ENCODE data around the gene CTTNBP2.

The CTTNBP2 gene

DNA sequence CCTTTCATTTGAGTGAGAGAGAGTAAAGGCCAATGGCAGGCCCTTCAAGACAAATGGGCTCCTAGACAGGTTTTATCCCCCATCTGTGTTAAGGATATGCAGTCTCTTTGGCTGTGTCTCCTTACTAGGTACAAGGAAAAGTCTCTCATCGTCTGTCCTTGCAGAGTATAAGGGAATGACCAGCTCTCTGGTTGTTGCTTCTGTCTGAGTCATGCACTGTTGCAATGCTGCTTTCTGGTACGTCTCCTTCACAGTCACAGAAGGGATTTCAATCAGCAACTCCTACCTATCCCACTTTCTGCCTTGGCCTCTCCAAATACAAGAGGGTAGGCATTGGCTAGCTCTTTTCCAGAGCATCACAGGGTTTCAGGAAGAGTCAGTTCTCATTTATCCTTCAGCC is 48.1 kb downstream of the CTTNBP2 start:
- no peak for DNase-seq (ENCODE audit: insufficient read length, low spot score)
- no peak for FAIRE-seq

DNA sequence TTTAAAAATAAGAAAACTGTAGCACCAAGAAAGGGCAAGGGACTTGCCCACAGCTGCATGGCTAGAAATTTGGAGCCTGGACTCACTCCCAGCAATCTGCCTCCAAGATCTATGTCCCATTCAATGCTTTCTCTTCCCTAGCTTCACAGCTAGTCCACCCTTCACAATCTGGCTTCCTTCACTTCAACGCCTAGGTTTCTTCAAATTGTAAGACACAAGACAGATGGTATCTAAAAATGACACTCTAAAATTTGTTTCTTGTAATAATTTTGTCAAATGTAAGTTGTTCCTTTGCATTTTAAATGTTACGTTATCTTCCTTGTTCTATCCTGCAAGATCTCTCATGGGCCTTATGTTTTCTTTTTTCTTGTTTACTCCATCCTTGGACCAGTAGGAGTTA is 48.6 kb downstream of the CTTNBP2 start:
- DNase-seq (ENCODE audit: insufficient read length, low spot score) (no peak), FAIRE-seq (no peak)

GRCh38 chr7:117819558-117819957 is 53.7 kb downstream of the CTTNBP2 start:
- no peak for DNase-seq (ENCODE audit: insufficient read length, low spot score)
- no peak for FAIRE-seq

DNA sequence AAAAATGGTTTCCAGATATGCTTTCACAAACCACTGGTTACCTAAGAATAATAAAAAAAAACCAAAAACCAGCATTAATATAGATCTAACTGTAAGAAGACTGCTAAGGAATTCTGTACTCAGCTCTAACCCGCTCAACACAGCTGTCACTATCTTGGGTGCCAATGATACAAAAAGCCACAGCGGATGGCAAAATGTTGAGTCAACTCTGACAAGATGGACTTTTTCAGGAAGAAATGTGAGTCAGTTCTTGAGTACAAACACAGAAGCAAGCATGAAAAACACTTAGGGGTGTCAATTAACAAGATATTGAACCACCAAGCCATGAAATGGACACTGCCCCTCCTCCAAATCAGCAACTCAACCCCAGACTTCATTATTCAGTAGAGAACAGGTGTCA is 55.0 kb downstream of the CTTNBP2 start:
- DNase-seq (ENCODE audit: insufficient read length, low spot score), result no peak
- no peak for FAIRE-seq

DNA sequence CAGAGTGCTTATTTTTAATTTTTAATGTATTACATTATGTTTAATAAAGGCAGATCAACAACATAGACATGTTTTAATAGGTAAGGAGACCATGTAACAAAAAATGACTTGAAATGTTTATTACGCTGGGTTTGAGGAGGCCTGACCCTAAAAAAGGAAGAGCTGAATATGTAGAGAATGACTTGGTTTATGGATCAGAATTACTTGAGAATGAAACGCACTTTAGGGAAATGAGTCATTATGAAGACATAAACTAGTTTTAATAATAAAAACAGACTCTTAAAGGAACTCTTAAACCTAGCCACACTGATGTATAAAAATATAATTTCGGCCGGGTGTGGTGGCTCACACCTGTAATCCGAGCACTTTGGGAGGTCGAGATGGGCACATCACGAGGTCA is 56.5 kb downstream of the CTTNBP2 start:
- DNase-seq (ENCODE audit: insufficient read length, low spot score) (no peak), FAIRE-seq (no peak)

GRCh38 chr7:117811696-117812095 is 61.5 kb downstream of the CTTNBP2 start:
- DNase-seq (ENCODE audit: insufficient read length, low spot score) (no peak), FAIRE-seq (no peak)

DNA sequence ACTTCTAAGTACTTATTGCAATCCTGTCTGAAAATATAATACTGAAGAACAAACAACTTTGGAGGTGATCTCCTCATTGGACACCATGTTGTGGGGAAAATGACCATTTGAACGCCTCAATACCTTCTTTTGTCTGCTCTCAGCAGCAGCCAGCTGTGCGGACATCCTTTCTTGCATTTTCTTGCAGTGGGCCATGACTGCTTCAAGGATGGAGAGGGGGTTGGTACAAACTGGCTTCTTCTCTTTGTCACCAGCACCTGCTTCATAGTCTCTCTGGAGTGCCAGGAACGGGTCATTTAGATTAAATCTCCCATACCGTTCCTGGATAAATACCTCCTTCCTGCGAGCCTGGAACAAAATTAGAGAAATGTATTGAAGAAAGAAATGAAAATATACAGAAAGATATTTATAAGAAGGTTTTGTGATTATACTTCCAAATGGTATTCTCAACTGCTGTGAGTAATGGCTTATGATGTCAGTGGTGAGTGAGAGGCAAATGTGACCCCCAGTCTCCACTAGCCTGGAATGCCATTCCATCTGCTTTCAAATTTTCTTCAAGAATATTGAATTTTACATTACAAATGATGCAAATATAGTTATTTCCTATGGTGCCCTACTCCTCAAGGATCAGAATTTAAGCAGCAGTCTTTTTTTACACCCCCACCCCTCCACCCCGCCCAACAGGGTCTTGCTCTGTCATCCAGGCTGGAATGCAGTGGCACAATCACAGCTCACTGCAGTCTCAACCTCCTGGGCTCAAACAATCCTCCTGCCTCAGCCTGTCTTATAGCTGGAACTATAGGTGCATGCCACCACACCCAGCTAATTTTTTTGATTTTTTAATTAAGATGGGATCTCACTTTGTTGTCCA is 62.4 kb downstream of the CTTNBP2 start:
- FAIRE-seq, result no peak
- DNase-seq (ENCODE audit: insufficient read length, low spot score), result no peak

DNA sequence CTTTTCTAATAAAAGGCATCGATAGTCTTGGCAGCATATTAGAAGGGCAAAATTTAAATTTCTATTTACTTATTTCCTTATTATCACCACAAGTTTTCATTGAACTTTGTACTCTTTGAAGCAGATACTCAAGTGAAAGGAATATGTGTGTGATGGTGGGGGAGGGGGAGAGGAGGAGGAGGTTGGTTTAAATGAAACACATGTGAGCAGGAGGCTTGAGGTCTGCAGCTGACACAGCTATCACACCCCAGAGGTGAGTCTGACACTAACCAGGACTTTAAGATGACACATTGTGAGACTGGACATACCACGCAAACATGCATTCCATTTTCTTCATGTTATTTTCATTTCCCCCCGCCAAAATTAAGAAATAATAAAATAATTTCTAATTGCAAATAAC is 63.3 kb downstream of the CTTNBP2 start:
- DNase-seq (ENCODE audit: insufficient read length, low spot score) (no peak), FAIRE-seq (no peak)

- DNase-seq (ENCODE audit: insufficient read length, low spot score), result no peak
- no peak for FAIRE-seq
Measured at GRCh38 chr7:117808910-117809705, 64.1 kb downstream of the CTTNBP2 start.

- FAIRE-seq (no peak), DNase-seq (ENCODE audit: insufficient read length, low spot score) (no peak)
Measured at GRCh38 chr7:117808341-117808757, 64.9 kb downstream of the CTTNBP2 start.

GRCh38 chr7:117807676-117808075 is 65.6 kb downstream of the CTTNBP2 start:
- FAIRE-seq (no peak), DNase-seq (ENCODE audit: insufficient read length, low spot score) (no peak)

DNA sequence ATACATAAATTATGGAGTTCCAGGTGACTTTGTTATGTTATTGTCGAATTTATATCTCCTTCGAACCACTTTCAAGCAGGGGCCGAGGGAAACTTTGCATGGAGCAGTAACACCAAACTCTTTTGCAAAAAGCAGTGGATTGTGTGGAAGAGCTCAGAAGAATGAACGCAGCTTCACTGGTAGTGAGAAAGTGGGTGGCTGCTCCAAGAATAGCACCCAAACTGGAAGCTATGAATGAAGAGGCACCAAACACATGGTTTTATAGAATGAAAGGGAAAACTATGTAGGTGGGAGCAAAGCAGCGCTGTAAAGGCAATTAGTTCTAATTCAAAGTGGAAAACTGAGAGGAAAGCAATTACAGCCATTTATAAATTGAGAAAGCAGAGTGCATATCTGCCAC is 67.2 kb downstream of the CTTNBP2 start:
- DNase-seq (ENCODE audit: insufficient read length, low spot score) (no peak), FAIRE-seq (no peak)

DNA sequence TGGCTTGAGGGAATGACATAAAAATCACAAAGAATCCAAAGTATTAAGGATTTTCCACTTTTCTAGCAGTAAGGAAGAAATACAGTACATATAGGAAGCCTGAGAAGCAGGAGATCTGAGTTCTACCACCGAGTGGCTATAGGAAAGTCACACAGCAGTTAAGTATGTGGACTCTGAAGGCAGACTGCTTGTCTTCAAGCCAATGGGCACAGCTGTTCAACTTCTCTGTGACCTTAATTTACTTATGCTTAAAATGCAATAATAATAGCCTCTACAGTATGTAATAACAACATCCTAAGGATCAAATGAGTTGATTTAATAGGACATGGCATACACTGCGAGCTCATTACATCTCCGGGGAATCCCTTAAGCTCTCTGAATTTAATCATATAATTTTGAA is 68.0 kb downstream of the CTTNBP2 start:
- DNase-seq (ENCODE audit: insufficient read length, low spot score), result no peak
- no peak for FAIRE-seq

DNA sequence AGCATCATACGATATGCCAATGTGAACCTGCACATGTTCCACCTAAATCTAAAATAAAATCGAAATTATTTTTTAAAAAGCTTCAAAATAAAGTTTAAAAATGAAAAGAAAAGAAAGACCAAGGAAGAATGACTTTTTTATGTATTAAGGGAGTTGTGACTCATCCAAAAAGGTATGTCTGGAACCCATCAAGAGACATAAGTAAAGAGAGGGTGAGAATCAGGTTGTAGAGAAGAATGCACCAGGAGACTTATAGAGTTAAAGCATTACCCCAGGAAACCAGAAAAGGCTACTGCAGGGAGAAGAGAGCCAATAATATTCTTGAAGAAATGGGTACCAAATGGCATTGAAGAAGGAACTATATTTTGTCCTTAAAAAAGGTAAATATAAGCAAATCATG is 69.8 kb downstream of the CTTNBP2 start:
- DNase-seq (ENCODE audit: insufficient read length, low spot score), result no peak
- FAIRE-seq, result no peak

- FAIRE-seq, result no peak
- DNase-seq (ENCODE audit: insufficient read length, low spot score), result no peak
Measured at GRCh38 chr7:117802660-117803059, 70.6 kb downstream of the CTTNBP2 start.

DNA sequence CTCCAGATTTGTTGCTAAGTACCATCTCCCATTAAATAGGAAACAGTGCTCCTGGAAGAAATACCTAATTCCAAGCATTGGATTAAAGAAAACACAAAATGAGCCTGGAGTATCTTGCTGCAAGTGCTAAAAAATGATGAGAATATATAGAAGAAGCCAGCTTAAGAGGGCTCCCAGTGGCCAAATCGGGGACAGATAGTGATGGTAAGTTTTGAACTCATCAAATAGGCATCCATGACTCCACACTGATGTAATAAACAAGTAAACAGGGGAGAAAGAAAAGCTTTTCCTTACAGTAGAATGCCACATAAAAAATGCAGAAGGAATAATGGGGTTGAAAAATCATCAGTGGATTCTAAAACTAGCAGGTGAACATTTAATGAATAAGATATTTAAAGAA is 72.4 kb downstream of the CTTNBP2 start:
- FAIRE-seq (no peak), DNase-seq (ENCODE audit: insufficient read length, low spot score) (no peak)

- DNase-seq (ENCODE audit: insufficient read length, low spot score) (no peak), FAIRE-seq (no peak)
Measured at GRCh38 chr7:117800406-117800805, 72.8 kb downstream of the CTTNBP2 start.

DNA sequence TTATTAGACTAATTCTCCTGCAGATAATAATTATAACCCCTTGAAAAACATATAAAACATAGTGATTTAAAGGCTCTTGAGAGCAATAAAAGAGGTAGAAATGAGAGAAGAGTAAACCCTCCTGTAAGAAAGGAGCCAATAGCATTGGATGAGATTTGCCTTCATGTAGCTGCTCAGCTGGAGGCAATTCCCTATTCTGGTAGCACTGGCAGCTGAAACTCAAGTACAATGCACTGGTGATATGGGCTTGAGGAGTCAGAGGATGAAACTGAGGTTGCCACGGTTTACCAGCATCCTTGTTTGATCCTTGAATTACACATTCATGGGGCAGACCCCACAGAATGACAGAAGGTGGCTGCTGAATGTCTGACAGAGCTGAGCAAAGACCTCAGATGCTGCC is 76.4 kb downstream of the CTTNBP2 start:
- FAIRE-seq (no peak), DNase-seq (ENCODE audit: insufficient read length, low spot score) (no peak)

- DNase-seq (ENCODE audit: insufficient read length, low spot score), result no peak
- FAIRE-seq, result no peak
Measured at GRCh38 chr7:117793976-117794375, 79.3 kb downstream of the CTTNBP2 start.

GRCh38 chr7:117793521-117793920 is 79.7 kb downstream of the CTTNBP2 start:
- FAIRE-seq, result no peak
- no peak for DNase-seq (ENCODE audit: insufficient read length, low spot score)

DNA sequence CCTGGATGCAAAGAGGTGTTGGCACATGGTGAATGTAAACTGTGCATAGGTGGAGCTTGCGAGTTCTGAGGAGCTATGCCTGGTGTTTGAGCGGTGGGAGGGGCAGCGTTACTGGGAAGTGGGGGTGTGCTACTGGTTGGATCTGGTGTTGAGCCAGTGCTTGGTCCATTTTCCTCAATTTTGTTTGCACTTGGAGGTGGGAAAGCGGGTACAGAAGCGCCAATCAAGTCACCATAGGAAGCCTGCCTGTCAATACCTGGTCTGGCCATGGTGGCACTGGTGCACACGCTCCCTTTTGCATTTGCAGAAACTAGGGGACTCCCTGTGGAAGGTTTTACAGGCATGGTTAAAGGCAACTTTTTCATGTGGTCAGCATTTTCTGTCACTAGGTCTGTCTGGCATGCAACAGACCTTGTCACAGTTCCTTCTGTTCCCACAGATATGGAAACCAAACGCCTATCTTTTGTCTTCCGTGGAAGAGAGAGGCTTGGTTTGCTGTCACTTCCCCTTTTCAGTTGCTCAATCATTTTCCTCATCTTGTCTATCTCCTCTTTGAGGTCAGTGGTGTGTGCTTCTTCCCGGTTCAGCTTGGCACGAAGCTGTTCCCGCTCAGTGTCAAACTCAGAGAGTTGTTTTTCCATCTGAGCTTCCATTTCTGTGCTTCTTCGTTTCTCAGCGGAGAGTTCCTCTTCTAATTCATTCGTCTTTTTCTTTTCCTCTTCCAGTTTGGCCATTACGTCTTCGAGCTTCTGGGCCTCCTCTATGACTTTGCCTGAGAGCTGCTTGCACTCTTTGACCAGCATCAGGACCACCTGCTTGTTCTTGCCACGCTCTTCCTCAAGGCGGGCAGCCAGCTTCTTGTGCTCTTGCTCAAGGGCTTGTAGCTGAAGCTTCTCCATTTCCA is 81.1 kb downstream of the CTTNBP2 start:
- no peak for DNase-seq (ENCODE audit: insufficient read length, low spot score)

More for the DNA sequence above, 81.1 kb downstream of the CTTNBP2 start:
- peak; percentile 80 for FAIRE-seq
